ENCODE data around the gene SUMO3.

DNA sequence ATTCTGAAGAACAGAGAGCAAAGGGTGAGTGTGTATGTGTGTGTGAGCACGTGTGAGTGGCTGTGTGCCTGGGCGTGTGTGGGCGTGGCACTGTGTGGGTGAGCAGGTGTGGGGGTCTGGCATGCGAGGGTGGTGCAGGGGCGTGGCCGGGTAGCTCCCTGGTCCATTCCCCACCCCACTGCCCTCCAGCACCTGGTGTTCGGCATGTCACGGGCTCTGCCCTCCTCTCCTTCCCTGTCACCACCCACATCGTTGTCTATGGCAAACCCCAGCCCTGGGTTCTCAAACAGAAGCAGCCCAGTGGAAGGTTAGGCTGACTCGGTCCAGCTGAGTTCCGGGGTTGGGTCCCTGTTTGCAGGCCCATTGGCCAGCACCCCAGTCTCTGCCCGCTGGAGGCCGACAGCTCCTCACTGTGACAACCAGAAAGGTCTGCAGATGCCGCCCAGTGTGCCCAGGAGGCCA lies 56.1 kb downstream of the SUMO3 start:
- TF ChIP-seq, protein P1, sequence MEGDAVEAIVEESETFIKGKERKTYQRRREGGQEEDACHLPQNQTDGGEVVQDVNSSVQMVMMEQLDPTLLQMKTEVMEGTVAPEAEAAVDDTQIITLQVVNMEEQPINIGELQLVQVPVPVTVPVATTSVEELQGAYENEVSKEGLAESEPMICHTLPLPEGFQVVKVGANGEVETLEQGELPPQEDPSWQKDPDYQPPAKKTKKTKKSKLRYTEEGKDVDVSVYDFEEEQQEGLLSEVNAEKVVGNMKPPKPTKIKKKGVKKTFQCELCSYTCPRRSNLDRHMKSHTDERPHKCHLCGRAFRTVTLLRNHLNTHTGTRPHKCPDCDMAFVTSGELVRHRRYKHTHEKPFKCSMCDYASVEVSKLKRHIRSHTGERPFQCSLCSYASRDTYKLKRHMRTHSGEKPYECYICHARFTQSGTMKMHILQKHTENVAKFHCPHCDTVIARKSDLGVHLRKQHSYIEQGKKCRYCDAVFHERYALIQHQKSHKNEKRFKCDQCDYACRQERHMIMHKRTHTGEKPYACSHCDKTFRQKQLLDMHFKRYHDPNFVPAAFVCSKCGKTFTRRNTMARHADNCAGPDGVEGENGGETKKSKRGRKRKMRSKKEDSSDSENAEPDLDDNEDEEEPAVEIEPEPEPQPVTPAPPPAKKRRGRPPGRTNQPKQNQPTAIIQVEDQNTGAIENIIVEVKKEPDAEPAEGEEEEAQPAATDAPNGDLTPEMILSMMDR (IDR thresholded peaks at IDR 0.05): no peak
- TF ChIP-seq EP300 (IDR thresholded peaks at IDR 0.05): no peak
- no peak for TF ChIP-seq POLR2AphosphoS5 (IDR thresholded peaks at IDR 0.05)
- TF ChIP-seq POLR2A (IDR thresholded peaks at IDR 0.05): no peak

Data from suprapubic skin (tissue), 4 donors.